Measurements from ENCODE around the gene UNC45A.
A peak's percentile ranks its signal among the peaks of the same experiment; 100 is the strongest.

UNC45A gene

GRCh38 chr15:90989040-90989768, 54.1 kb downstream of the UNC45A start:
- peaks cover 13% of the 10 kb centered on the region; the same call in 1 of the 2 replicates for H3K36me3 ChIP-seq (ENCODE audit: insufficient read depth, low read length)
- no peaks in the 10 kb centered on the region for H3K9me3 ChIP-seq (ENCODE audit: low read length)
- H3F3A ChIP-seq (ENCODE audit: insufficient read depth, low read length) = no peaks in the 10 kb centered on the region
- H4K20me1 ChIP-seq (ENCODE audit: insufficient read depth, low read length) = no peaks in the 10 kb centered on the region
- peak overlapping the region; percentile 77 for H3K27ac ChIP-seq (ENCODE audit: low read depth, low read length, poor library complexity, severe bottlenecking)
- H3K27me3 ChIP-seq (ENCODE audit: insufficient read depth, low read length) = no peaks in the 10 kb centered on the region
- H3K4me3 ChIP-seq (ENCODE audit: low read depth, low read length, poor library complexity, severe bottlenecking) = peak overlapping the region; percentile 46
- H2AFZ ChIP-seq (ENCODE audit: low read length) = no peak overlapping the region
- peaks cover 97% of the 10 kb centered on the region for H3K79me2 ChIP-seq (ENCODE audit: insufficient read depth, low read length)
- peak overlapping the region; percentile 72 for H3K4me2 ChIP-seq (ENCODE audit: low read length)
- H3K4me1 ChIP-seq (ENCODE audit: insufficient read depth, low read length, severe bottlenecking) = peaks cover 71% of the 10 kb centered on the region
- no peaks in the 10 kb centered on the region for H3K9me2 ChIP-seq (ENCODE audit: low read depth, low read length)
- peak overlapping the region; percentile 61; the same call in 1 of the 2 replicates for H3K9ac ChIP-seq (ENCODE audit: low read length)
- TF ChIP-seq EZH2 (IDR thresholded peaks at IDR 0.05; ENCODE audit: borderline replicate concordance, low read length) (no peak), CTCF (IDR thresholded peaks at IDR 0.05; ENCODE audit: low read length) (no peak)

GRCh38 chr15:90990446-90990845, 55.4 kb downstream of the UNC45A start:
- Histone ChIP-seq H4K20me1 (ENCODE audit: insufficient read depth, low read length) (no peaks in the 10 kb centered on the region), H3K9me2 (ENCODE audit: low read depth, low read length) (no peaks in the 10 kb centered on the region), H3K27ac (ENCODE audit: low read depth, low read length, poor library complexity, severe bottlenecking) (no peak overlapping the region), H3K4me2 (ENCODE audit: low read length) (peak overlapping the region; percentile 26; the same call in 1 of the 2 replicates), H3F3A (ENCODE audit: insufficient read depth, low read length) (no peaks in the 10 kb centered on the region), H3K9ac (ENCODE audit: low read length) (no peak overlapping the region), H2AFZ (ENCODE audit: low read length) (no peak overlapping the region), H3K9me3 (ENCODE audit: low read length) (no peaks in the 10 kb centered on the region), H3K27me3 (ENCODE audit: insufficient read depth, low read length) (no peaks in the 10 kb centered on the region), H3K79me2 (ENCODE audit: insufficient read depth, low read length) (peaks cover 93% of the 10 kb centered on the region), H3K4me3 (ENCODE audit: low read depth, low read length, poor library complexity, severe bottlenecking) (no peak overlapping the region), H3K4me1 (ENCODE audit: insufficient read depth, low read length, severe bottlenecking) (peaks cover 72% of the 10 kb centered on the region), H3K36me3 (ENCODE audit: insufficient read depth, low read length) (peaks cover 7% of the 10 kb centered on the region; the same call in 1 of the 2 replicates)
- TF ChIP-seq EZH2 (IDR thresholded peaks at IDR 0.05; ENCODE audit: borderline replicate concordance, low read length) = no peak
- no peak for TF ChIP-seq CTCF (IDR thresholded peaks at IDR 0.05; ENCODE audit: low read length)

GRCh38 chr15:90991587-90992285, 56.7 kb downstream of the UNC45A start:
- no peak overlapping the region for H2AFZ ChIP-seq (ENCODE audit: low read length)

More at GRCh38 chr15:90991587-90992285, 56.7 kb downstream of the UNC45A start:
- peak overlapping the region; percentile 79 for H3K27ac ChIP-seq (ENCODE audit: low read depth, low read length, poor library complexity, severe bottlenecking)
- no peak for TF ChIP-seq EZH2 (IDR thresholded peaks at IDR 0.05; ENCODE audit: borderline replicate concordance, low read length)
- TF ChIP-seq CTCF (IDR thresholded peaks at IDR 0.05; ENCODE audit: low read length) = no peak
- peaks cover 69% of the 10 kb centered on the region for H3K4me1 ChIP-seq (ENCODE audit: insufficient read depth, low read length, severe bottlenecking)
- H3K4me2 ChIP-seq (ENCODE audit: low read length) = peak overlapping the region; percentile 90
- H3K9me2 ChIP-seq (ENCODE audit: low read depth, low read length) = no peaks in the 10 kb centered on the region
- peak overlapping the region; percentile 47 for H3K4me3 ChIP-seq (ENCODE audit: low read depth, low read length, poor library complexity, severe bottlenecking)
- no peaks in the 10 kb centered on the region for H4K20me1 ChIP-seq (ENCODE audit: insufficient read depth, low read length)
- peak overlapping the region; percentile 24; the same call in 1 of the 2 replicates for H3K9ac ChIP-seq (ENCODE audit: low read length)
- H3K9me3 ChIP-seq (ENCODE audit: low read length) = no peaks in the 10 kb centered on the region
- no peaks in the 10 kb centered on the region for H3K27me3 ChIP-seq (ENCODE audit: insufficient read depth, low read length)
- no peaks in the 10 kb centered on the region for H3K36me3 ChIP-seq (ENCODE audit: insufficient read depth, low read length)
- H3F3A ChIP-seq (ENCODE audit: insufficient read depth, low read length) = no peaks in the 10 kb centered on the region
- peaks cover 83% of the 10 kb centered on the region for H3K79me2 ChIP-seq (ENCODE audit: insufficient read depth, low read length)

Measured in OCI-LY1 (cell line).